ENCODE data around the gene SLAMF1. TPM values are rescaled to one million over a fixed set of nuclear protein-coding genes. Genes with fewer than 3 reads are reported as not detected.

The SLAMF1 gene
- total RNA-seq, 1 experiment from 2014 or later = 0.30 TPM

GRCh38 chr1:160610569-160611242 lies 36.1 kb downstream of the SLAMF1 start:
- no peaks in the 10 kb centered on the region for H3K9me2 ChIP-seq (replicated peaks; ENCODE audit: insufficient read depth, low read length)
- no peaks in the 10 kb centered on the region for H3K27me3 ChIP-seq (ENCODE audit: low read length)
- H3K27ac ChIP-seq (ENCODE audit: low read length) = no peak overlapping the region
- DNase-seq = no peak
- H4K20me1 ChIP-seq (ENCODE audit: insufficient read depth, low read depth, low read length) = no peaks in the 10 kb centered on the region
- H3K4me3 ChIP-seq (ENCODE audit: low read length) = no peak overlapping the region
- H2AFZ ChIP-seq (ENCODE audit: low read length) = no peak overlapping the region
- no peaks in the 10 kb centered on the region for H3K79me2 ChIP-seq (ENCODE audit: low read length)
- peaks cover 12% of the 10 kb centered on the region for H3K4me1 ChIP-seq (ENCODE audit: low read length)
- no peaks in the 10 kb centered on the region for H3K36me3 ChIP-seq (ENCODE audit: insufficient read depth, low read length)
- no peak overlapping the region for H3K9ac ChIP-seq (ENCODE audit: low read length)
- no peaks in the 10 kb centered on the region for H3K9me3 ChIP-seq (ENCODE audit: low read length)
- H3K4me2 ChIP-seq (ENCODE audit: low read depth, low read length, poor library complexity, severe bottlenecking) = no peak overlapping the region

GRCh38 chr1:160608941-160609340 lies 37.9 kb downstream of the SLAMF1 start:
- no peak for DNase-seq
- no peak overlapping the region for H3K4me2 ChIP-seq (ENCODE audit: low read depth, low read length, poor library complexity, severe bottlenecking)
- H3K27me3 ChIP-seq (ENCODE audit: low read length) = no peaks in the 10 kb centered on the region
- H3K79me2 ChIP-seq (ENCODE audit: low read length) = no peaks in the 10 kb centered on the region
- no peak overlapping the region for H2AFZ ChIP-seq (ENCODE audit: low read length)
- no peaks in the 10 kb centered on the region for H4K20me1 ChIP-seq (ENCODE audit: insufficient read depth, low read depth, low read length)
- no peak overlapping the region for H3K27ac ChIP-seq (ENCODE audit: low read length)
- no peaks in the 10 kb centered on the region for H3K9me2 ChIP-seq (replicated peaks; ENCODE audit: insufficient read depth, low read length)
- no peak overlapping the region for H3K4me3 ChIP-seq (ENCODE audit: low read length)
- H3K9ac ChIP-seq (ENCODE audit: low read length) = no peak overlapping the region
- peaks cover 7% of the 10 kb centered on the region; the same call in 1 of the 2 replicates for H3K9me3 ChIP-seq (ENCODE audit: low read length)
- peaks cover 12% of the 10 kb centered on the region for H3K4me1 ChIP-seq (ENCODE audit: low read length)
- H3K36me3 ChIP-seq (ENCODE audit: insufficient read depth, low read length) = no peaks in the 10 kb centered on the region

- H3K4me3 ChIP-seq (ENCODE audit: low read length) = no peak overlapping the region
- H4K20me1 ChIP-seq (ENCODE audit: insufficient read depth, low read depth, low read length) = no peaks in the 10 kb centered on the region
- no peaks in the 10 kb centered on the region for H3K36me3 ChIP-seq (ENCODE audit: insufficient read depth, low read length)
- no peak overlapping the region for H2AFZ ChIP-seq (ENCODE audit: low read length)
- peaks cover 12% of the 10 kb centered on the region for H3K4me1 ChIP-seq (ENCODE audit: low read length)
- no peak overlapping the region for H3K27ac ChIP-seq (ENCODE audit: low read length)
- DNase-seq = no peak
- no peaks in the 10 kb centered on the region for H3K27me3 ChIP-seq (ENCODE audit: low read length)
- H3K9me3 ChIP-seq (ENCODE audit: low read length) = peaks cover 7% of the 10 kb centered on the region; the same call in 1 of the 2 replicates
- H3K9ac ChIP-seq (ENCODE audit: low read length) = no peak overlapping the region
- H3K9me2 ChIP-seq (replicated peaks; ENCODE audit: insufficient read depth, low read length) = no peaks in the 10 kb centered on the region
- no peaks in the 10 kb centered on the region for H3K79me2 ChIP-seq (ENCODE audit: low read length)
- no peak overlapping the region for H3K4me2 ChIP-seq (ENCODE audit: low read depth, low read length, poor library complexity, severe bottlenecking)
Measured at GRCh38 chr1:160608514-160608913, 38.3 kb downstream of the SLAMF1 start.

- Histone ChIP-seq H4K20me1 (ENCODE audit: insufficient read depth, low read depth, low read length) (no peaks in the 10 kb centered on the region), H2AFZ (ENCODE audit: low read length) (no peak overlapping the region), H3K27me3 (ENCODE audit: low read length) (no peaks in the 10 kb centered on the region), H3K9ac (ENCODE audit: low read length) (no peak overlapping the region), H3K4me3 (ENCODE audit: low read length) (no peak overlapping the region), H3K9me3 (ENCODE audit: low read length) (peaks cover 7% of the 10 kb centered on the region; the same call in 1 of the 2 replicates), H3K79me2 (ENCODE audit: low read length) (no peaks in the 10 kb centered on the region), H3K4me2 (ENCODE audit: low read depth, low read length, poor library complexity, severe bottlenecking) (no peak overlapping the region), H3K9me2 (replicated peaks; ENCODE audit: insufficient read depth, low read length) (no peaks in the 10 kb centered on the region), H3K4me1 (ENCODE audit: low read length) (peaks cover 12% of the 10 kb centered on the region), H3K27ac (ENCODE audit: low read length) (no peak overlapping the region), H3K36me3 (ENCODE audit: insufficient read depth, low read length) (no peaks in the 10 kb centered on the region)
- no peak for DNase-seq
Measured at GRCh38 chr1:160608057-160608456, 38.8 kb downstream of the SLAMF1 start.

GRCh38 chr1:160607672-160608032 lies 39.2 kb downstream of the SLAMF1 start:
- peaks cover 12% of the 10 kb centered on the region for H3K4me1 ChIP-seq (ENCODE audit: low read length)
- no peak for DNase-seq
- no peak overlapping the region for H2AFZ ChIP-seq (ENCODE audit: low read length)
- H3K79me2 ChIP-seq (ENCODE audit: low read length) = no peaks in the 10 kb centered on the region
- peaks cover 7% of the 10 kb centered on the region; the same call in 1 of the 2 replicates for H3K9me3 ChIP-seq (ENCODE audit: low read length)
- H3K9me2 ChIP-seq (replicated peaks; ENCODE audit: insufficient read depth, low read length) = no peaks in the 10 kb centered on the region
- no peaks in the 10 kb centered on the region for H4K20me1 ChIP-seq (ENCODE audit: insufficient read depth, low read depth, low read length)
- H3K9ac ChIP-seq (ENCODE audit: low read length) = no peak overlapping the region
- H3K4me3 ChIP-seq (ENCODE audit: low read length) = no peak overlapping the region
- no peak overlapping the region for H3K27ac ChIP-seq (ENCODE audit: low read length)
- no peaks in the 10 kb centered on the region for H3K27me3 ChIP-seq (ENCODE audit: low read length)
- no peak overlapping the region for H3K4me2 ChIP-seq (ENCODE audit: low read depth, low read length, poor library complexity, severe bottlenecking)
- no peaks in the 10 kb centered on the region for H3K36me3 ChIP-seq (ENCODE audit: insufficient read depth, low read length)

- Histone ChIP-seq H3K27me3 (ENCODE audit: low read length) (no peaks in the 10 kb centered on the region), H3K36me3 (ENCODE audit: insufficient read depth, low read length) (no peaks in the 10 kb centered on the region), H3K4me3 (ENCODE audit: low read length) (no peak overlapping the region), H3K4me2 (ENCODE audit: low read depth, low read length, poor library complexity, severe bottlenecking) (peak overlapping the region; percentile 22), H3K9me3 (ENCODE audit: low read length) (peaks cover 7% of the 10 kb centered on the region; the same call in 1 of the 2 replicates), H2AFZ (ENCODE audit: low read length) (peak overlapping the region; percentile 40; the same call in 1 of the 2 replicates), H3K4me1 (ENCODE audit: low read length) (peaks cover 12% of the 10 kb centered on the region), H3K27ac (ENCODE audit: low read length) (peak overlapping the region; percentile 26), H3K79me2 (ENCODE audit: low read length) (no peaks in the 10 kb centered on the region), H3K9me2 (replicated peaks; ENCODE audit: insufficient read depth, low read length) (no peaks in the 10 kb centered on the region), H3K9ac (ENCODE audit: low read length) (peak overlapping the region; percentile 23), H4K20me1 (ENCODE audit: insufficient read depth, low read depth, low read length) (no peaks in the 10 kb centered on the region)
- peak; percentile 92 for DNase-seq
Measured at GRCh38 chr1:160607011-160607671, 39.7 kb downstream of the SLAMF1 start.

GRCh38 chr1:160606611-160607010 lies 40.2 kb downstream of the SLAMF1 start:
- peaks cover 12% of the 10 kb centered on the region for H3K4me1 ChIP-seq (ENCODE audit: low read length)

GRCh38 chr1:160605792-160606479 lies 40.9 kb downstream of the SLAMF1 start:
- H3K36me3 ChIP-seq (ENCODE audit: insufficient read depth, low read length) = no peaks in the 10 kb centered on the region
- H4K20me1 ChIP-seq (ENCODE audit: insufficient read depth, low read depth, low read length) = no peaks in the 10 kb centered on the region
- H3K4me1 ChIP-seq (ENCODE audit: low read length) = peaks cover 12% of the 10 kb centered on the region
- H3K27ac ChIP-seq (ENCODE audit: low read length) = peak overlapping the region; percentile 26; the same call in 1 of the 2 replicates
- no peaks in the 10 kb centered on the region for H3K79me2 ChIP-seq (ENCODE audit: low read length)
- H3K9me3 ChIP-seq (ENCODE audit: low read length) = peaks cover 7% of the 10 kb centered on the region; the same call in 1 of the 2 replicates
- H3K9ac ChIP-seq (ENCODE audit: low read length) = peak overlapping the region; percentile 23; the same call in 1 of the 2 replicates
- H3K9me2 ChIP-seq (replicated peaks; ENCODE audit: insufficient read depth, low read length) = no peaks in the 10 kb centered on the region
- H3K4me2 ChIP-seq (ENCODE audit: low read depth, low read length, poor library complexity, severe bottlenecking) = peak overlapping the region; percentile 22
- no peaks in the 10 kb centered on the region for H3K27me3 ChIP-seq (ENCODE audit: low read length)
- no peak for DNase-seq
- peak overlapping the region; percentile 40; the same call in 1 of the 2 replicates for H2AFZ ChIP-seq (ENCODE audit: low read length)
- H3K4me3 ChIP-seq (ENCODE audit: low read length) = no peak overlapping the region

More at GRCh38 chr1:160606611-160607010, 40.2 kb downstream of the SLAMF1 start:
- H3K4me2 ChIP-seq (ENCODE audit: low read depth, low read length, poor library complexity, severe bottlenecking) = peak overlapping the region; percentile 22
- no peaks in the 10 kb centered on the region for H4K20me1 ChIP-seq (ENCODE audit: insufficient read depth, low read depth, low read length)
- H3K9me3 ChIP-seq (ENCODE audit: low read length) = peaks cover 7% of the 10 kb centered on the region; the same call in 1 of the 2 replicates
- peak overlapping the region; percentile 23 for H3K9ac ChIP-seq (ENCODE audit: low read length)
- no peaks in the 10 kb centered on the region for H3K27me3 ChIP-seq (ENCODE audit: low read length)
- H3K36me3 ChIP-seq (ENCODE audit: insufficient read depth, low read length) = no peaks in the 10 kb centered on the region
- H3K4me3 ChIP-seq (ENCODE audit: low read length) = no peak overlapping the region
- H3K9me2 ChIP-seq (replicated peaks; ENCODE audit: insufficient read depth, low read length) = no peaks in the 10 kb centered on the region
- H3K79me2 ChIP-seq (ENCODE audit: low read length) = no peaks in the 10 kb centered on the region
- DNase-seq = no peak
- peak overlapping the region; percentile 40; the same call in 1 of the 2 replicates for H2AFZ ChIP-seq (ENCODE audit: low read length)
- H3K27ac ChIP-seq (ENCODE audit: low read length) = peak overlapping the region; percentile 26
